ENCODE measurements around the gene TFCP2L1. TPM values are rescaled to one million over a fixed set of nuclear protein-coding genes. Genes with fewer than 3 reads are reported as not detected.
A peak's percentile ranks its signal among the peaks of the same experiment; 100 is the strongest.

The TFCP2L1 gene
- total and polyA plus RNA-seq, 8 donors, result 2.0 to 7.7 (median 4.5) TPM

- TF ChIP-seq CTCF (IDR thresholded peaks at IDR 0.05), result no peak
- Histone ChIP-seq H3K27ac (no peak overlapping the region), H3K27me3 (no peaks in the 10 kb centered on the region), H3K4me3 (no peak overlapping the region), H3K4me1 (no peaks in the 10 kb centered on the region), H3K36me3 (no peaks in the 10 kb centered on the region), H3K9me3 (no peaks in the 10 kb centered on the region)
- DNase-seq (no peak), ATAC-seq (no peak), FAIRE-seq (no peak)
- intact Hi-C loops (cut with DNase I), result no loop called here
- 87 to 90% methylated on average over 16 of the region's 16 CpGs for whole genome bisulfite sequencing, 2 donors
Observed at GRCh38 chr2:121243821-121244460, 41.1 kb downstream of the TFCP2L1 start.

- H3K4me1 ChIP-seq, result no peaks in the 10 kb centered on the region
- intact Hi-C loops (cut with DNase I), result no loop called here
- H3K27me3 ChIP-seq, result no peaks in the 10 kb centered on the region
- no peak overlapping the region for H3K27ac ChIP-seq
- no peak for FAIRE-seq
- no peak overlapping the region for H3K4me3 ChIP-seq
- no peak for DNase-seq
- WGBS, 2 donors, result 90 to 94% methylated on average over 9 of the region's 9 CpGs
- no peaks in the 10 kb centered on the region for H3K36me3 ChIP-seq
- no peaks in the 10 kb centered on the region for H3K9me3 ChIP-seq
- no peak for ATAC-seq
- TF ChIP-seq CTCF (IDR thresholded peaks at IDR 0.05), result no peak
Observed at GRCh38 chr2:121242976-121243375, 42.0 kb downstream of the TFCP2L1 start.

GRCh38 chr2:121242175-121242875 lies 42.7 kb downstream of the TFCP2L1 start:
- no peaks in the 10 kb centered on the region for H3K36me3 ChIP-seq
- 88 to 93% methylated on average over 16 of the region's 16 CpGs for WGBS, 2 donors

GRCh38 chr2:121241466-121241865 lies 43.5 kb downstream of the TFCP2L1 start:
- WGBS, 2 donors, result 94 to 97% methylated on average over 2 to 3 of the region's 3 CpGs
- no peaks in the 10 kb centered on the region for H3K36me3 ChIP-seq

More at GRCh38 chr2:121242175-121242875, 42.7 kb downstream of the TFCP2L1 start:
- FAIRE-seq, result no peak
- no peaks in the 10 kb centered on the region for H3K9me3 ChIP-seq
- intact Hi-C loops (cut with DNase I), result no loop called here
- no peak overlapping the region for H3K4me3 ChIP-seq
- H3K27me3 ChIP-seq, result no peaks in the 10 kb centered on the region
- H3K27ac ChIP-seq, result no peak overlapping the region
- DNase-seq, result peak in 1 of 6 donors; percentile 26
- no peaks in the 10 kb centered on the region for H3K4me1 ChIP-seq
- no peak for ATAC-seq
- TF ChIP-seq CTCF (IDR thresholded peaks at IDR 0.05), result no peak

More at GRCh38 chr2:121241466-121241865, 43.5 kb downstream of the TFCP2L1 start:
- Histone ChIP-seq H3K4me3 (no peak overlapping the region), H3K27ac (no peak overlapping the region), H3K4me1 (no peaks in the 10 kb centered on the region), H3K9me3 (no peaks in the 10 kb centered on the region), H3K27me3 (no peaks in the 10 kb centered on the region)
- FAIRE-seq, result no peak
- intact Hi-C loops (cut with DNase I), result no loop called here
- DNase-seq, result peak in 1 of 6 donors; percentile 20
- ATAC-seq, result no peak
- TF ChIP-seq CTCF (IDR thresholded peaks at IDR 0.05), result no peak

All from pancreas (tissue), 10 donors.